AG04449 (cell line): ENCODE data around the gene IRF2BP2.

ENCODE experiments used
- CTCF ChIA-PET: fragments of 350-600 bp; formaldehyde crosslinking; extraction: SDS; loops from one replicate; lab custom pipeline; 2021; ENCODE audit warnings: antibody characterized with exemption; lab: Yijun Ruan, JAX
- POLR2A ChIA-PET: fragments of 400-600, 350-600 bp; formaldehyde crosslinking; extraction: SDS; loops from one replicate; lab custom pipeline; 2020; ENCODE audit warnings: antibody characterized with exemption, inconsistent platforms; lab: Yijun Ruan, JAX
- DNase-seq: peaks from one replicate; pipeline ENCODE4 v3.0.0-alpha.2; 2010; ENCODE audit warnings: low read depth, low spot score
- H3K4me3 ChIP-seq: 2 replicates; pipeline ENCODE4 v1.5.1; 2011; ENCODE audit warnings: low read depth, mild to moderate bottlenecking, control low read depth, low read length
- TF ChIP-seq, protein P1 (sequence below): IDR thresholded peaks from one replicate; pipeline ENCODE4 v1.5.1; 2011; ENCODE audit warnings: mild to moderate bottlenecking, moderate library complexity, low read length, control low read depth, inconsistent platforms; ENCODE audit not compliant: insufficient read depth; ENCODE audit errors: missing control alignments

IRF2BP2 gene

DNA sequence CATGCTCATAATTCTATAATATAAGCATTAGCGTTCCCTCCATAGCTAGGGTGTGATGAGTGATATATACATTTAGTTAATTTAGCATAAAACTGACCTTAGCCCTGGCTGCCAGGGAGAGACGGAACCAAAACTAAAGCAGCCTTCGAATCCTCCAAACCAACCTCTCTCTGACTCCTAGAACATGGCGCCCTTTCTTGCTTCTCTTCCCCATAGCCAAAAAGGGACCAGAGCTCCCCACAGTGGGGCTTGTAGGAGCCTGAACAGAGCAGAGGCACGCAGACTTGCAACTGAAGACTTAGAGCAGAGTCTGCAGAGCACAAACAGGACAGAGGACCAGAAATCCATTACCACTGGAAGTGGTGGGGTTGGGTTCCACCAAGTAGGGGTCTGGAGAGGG lies 17.7 kb downstream of the IRF2BP2 start:
- TF ChIP-seq, protein P1, sequence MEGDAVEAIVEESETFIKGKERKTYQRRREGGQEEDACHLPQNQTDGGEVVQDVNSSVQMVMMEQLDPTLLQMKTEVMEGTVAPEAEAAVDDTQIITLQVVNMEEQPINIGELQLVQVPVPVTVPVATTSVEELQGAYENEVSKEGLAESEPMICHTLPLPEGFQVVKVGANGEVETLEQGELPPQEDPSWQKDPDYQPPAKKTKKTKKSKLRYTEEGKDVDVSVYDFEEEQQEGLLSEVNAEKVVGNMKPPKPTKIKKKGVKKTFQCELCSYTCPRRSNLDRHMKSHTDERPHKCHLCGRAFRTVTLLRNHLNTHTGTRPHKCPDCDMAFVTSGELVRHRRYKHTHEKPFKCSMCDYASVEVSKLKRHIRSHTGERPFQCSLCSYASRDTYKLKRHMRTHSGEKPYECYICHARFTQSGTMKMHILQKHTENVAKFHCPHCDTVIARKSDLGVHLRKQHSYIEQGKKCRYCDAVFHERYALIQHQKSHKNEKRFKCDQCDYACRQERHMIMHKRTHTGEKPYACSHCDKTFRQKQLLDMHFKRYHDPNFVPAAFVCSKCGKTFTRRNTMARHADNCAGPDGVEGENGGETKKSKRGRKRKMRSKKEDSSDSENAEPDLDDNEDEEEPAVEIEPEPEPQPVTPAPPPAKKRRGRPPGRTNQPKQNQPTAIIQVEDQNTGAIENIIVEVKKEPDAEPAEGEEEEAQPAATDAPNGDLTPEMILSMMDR = no peak

GRCh38 chr1:234591131-234591530 lies 18.8 kb downstream of the IRF2BP2 start:
- H3K4me3 ChIP-seq = no peak overlapping the region
- ChIA-PET CTCF (interaction anchor here (2.5 kb wide), 1 partner anchor 92 kb away, joined by 10 read pairs; no protein-coding TSS in a partner anchor), POLR2A (no interaction called here)
- DNase-seq = no peak
- TF ChIP-seq, protein P1 = no peak

More for the DNA sequence above, 17.7 kb downstream of the IRF2BP2 start:
- no peak overlapping the region for H3K4me3 ChIP-seq
- POLR2A ChIA-PET = no interaction called here
- CTCF ChIA-PET = interaction anchor here (2.5 kb wide), 1 partner anchor 93 kb away, joined by 10 read pairs; no protein-coding TSS in a partner anchor
- no peak for DNase-seq

- CTCF ChIA-PET = interaction anchor here (2.5 kb wide), 1 partner anchor 90 kb away, joined by 10 read pairs; no protein-coding TSS in a partner anchor
- POLR2A ChIA-PET = no interaction called here
- no peak for DNase-seq
- H3K4me3 ChIP-seq = no peak overlapping the region
- TF ChIP-seq, protein P1 = no peak
Measured at GRCh38 chr1:234589854-234590620, 19.9 kb downstream of the IRF2BP2 start.

- ChIA-PET POLR2A (no interaction called here), CTCF (interaction anchor here (1.3 kb wide), 1 partner anchor 8 kb away, joined by 4 read pairs; no protein-coding TSS in a partner anchor)
- no peak for DNase-seq
- TF ChIP-seq, protein P1 = no peak
- H3K4me3 ChIP-seq = no peak overlapping the region
Measured at GRCh38 chr1:234589064-234589800, 20.7 kb downstream of the IRF2BP2 start.

GRCh38 chr1:234588386-234588785 lies 21.6 kb downstream of the IRF2BP2 start:
- ChIA-PET CTCF (interaction anchor here (1.3 kb wide), 1 partner anchor 9 kb away, joined by 4 read pairs; no protein-coding TSS in a partner anchor), POLR2A (no interaction called here)
- no peak for DNase-seq
- TF ChIP-seq, protein P1 = no peak
- H3K4me3 ChIP-seq = no peak overlapping the region
